Suprapubic skin (tissue), 3 donors: ENCODE measurements around the gene SF3B1.

Source experiments
- EP300 ChIP-seq: sonication (generic); formaldehyde crosslinking; IDR thresholded peaks from one replicate; pipeline ENCODE4 v1.6.1; 2017; ENCODE audit warnings: antibody characterized with exemption
- POLR2A ChIP-seq, 2 donors: fragments of 450-650 bp; IDR thresholded peaks; one replicate each; pipeline ENCODE4 v1.6.1; 2017; ENCODE audit warnings: antibody characterized with exemption in 2 of 2, mild to moderate bottlenecking in 2 of 2, moderate library complexity in 2 of 2
- TF ChIP-seq, protein P1 (sequence below), 2 donors: fragments of 200-600 bp in 1 of 2; fragments of 450-650 bp in 1 of 2; sonication (generic) in 1 of 2; IDR thresholded peaks; one replicate each; pipeline ENCODE4 v1.5.1; 2016 to 2019; ENCODE audit warnings: antibody characterized with exemption in 2 of 2, mild to moderate bottlenecking in 1 of 2, moderate library complexity in 1 of 2

DNA sequence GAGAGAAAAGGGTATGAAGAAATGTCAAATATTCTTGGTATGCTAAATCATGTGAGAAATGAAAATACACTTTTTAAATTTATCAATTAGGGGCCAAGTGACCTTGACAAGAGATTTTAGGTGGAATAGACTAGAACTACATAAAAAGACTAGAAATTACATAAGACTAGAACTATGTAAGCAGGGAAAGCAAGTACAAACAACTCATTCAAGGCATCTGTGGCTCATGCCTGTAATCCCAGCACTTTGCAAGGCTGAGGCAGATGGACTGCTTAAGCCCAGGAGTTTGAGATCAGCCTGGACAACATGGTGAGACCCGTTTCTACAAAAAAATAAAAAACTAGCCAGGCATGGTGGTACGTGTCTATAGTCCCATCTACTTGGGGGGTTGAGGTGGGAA is 20.3 kb downstream of the SF3B1 start:
- TF ChIP-seq, protein P1, sequence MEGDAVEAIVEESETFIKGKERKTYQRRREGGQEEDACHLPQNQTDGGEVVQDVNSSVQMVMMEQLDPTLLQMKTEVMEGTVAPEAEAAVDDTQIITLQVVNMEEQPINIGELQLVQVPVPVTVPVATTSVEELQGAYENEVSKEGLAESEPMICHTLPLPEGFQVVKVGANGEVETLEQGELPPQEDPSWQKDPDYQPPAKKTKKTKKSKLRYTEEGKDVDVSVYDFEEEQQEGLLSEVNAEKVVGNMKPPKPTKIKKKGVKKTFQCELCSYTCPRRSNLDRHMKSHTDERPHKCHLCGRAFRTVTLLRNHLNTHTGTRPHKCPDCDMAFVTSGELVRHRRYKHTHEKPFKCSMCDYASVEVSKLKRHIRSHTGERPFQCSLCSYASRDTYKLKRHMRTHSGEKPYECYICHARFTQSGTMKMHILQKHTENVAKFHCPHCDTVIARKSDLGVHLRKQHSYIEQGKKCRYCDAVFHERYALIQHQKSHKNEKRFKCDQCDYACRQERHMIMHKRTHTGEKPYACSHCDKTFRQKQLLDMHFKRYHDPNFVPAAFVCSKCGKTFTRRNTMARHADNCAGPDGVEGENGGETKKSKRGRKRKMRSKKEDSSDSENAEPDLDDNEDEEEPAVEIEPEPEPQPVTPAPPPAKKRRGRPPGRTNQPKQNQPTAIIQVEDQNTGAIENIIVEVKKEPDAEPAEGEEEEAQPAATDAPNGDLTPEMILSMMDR (IDR thresholded peaks at IDR 0.05): no peak
- TF ChIP-seq EP300 (no peak), POLR2A (IDR thresholded peaks at IDR 0.05) (no peak)
